ENCODE data around the gene LHX1.

LHX1 gene

GRCh38 chr17:36937001-36937958 is at the start of gene LHX1:
Gene LHX1 (plus strand): TSS chr17:36937475. CDS start chr17:36938198, 723 bp downstream.
- peak within 1 kb of the TSS; percentile 50; the same call in 1 of the 2 replicates for H3K27ac ChIP-seq
- no peak for TF ChIP-seq CTCF (conservative IDR thresholded peaks at IDR 0.05)

DNA sequence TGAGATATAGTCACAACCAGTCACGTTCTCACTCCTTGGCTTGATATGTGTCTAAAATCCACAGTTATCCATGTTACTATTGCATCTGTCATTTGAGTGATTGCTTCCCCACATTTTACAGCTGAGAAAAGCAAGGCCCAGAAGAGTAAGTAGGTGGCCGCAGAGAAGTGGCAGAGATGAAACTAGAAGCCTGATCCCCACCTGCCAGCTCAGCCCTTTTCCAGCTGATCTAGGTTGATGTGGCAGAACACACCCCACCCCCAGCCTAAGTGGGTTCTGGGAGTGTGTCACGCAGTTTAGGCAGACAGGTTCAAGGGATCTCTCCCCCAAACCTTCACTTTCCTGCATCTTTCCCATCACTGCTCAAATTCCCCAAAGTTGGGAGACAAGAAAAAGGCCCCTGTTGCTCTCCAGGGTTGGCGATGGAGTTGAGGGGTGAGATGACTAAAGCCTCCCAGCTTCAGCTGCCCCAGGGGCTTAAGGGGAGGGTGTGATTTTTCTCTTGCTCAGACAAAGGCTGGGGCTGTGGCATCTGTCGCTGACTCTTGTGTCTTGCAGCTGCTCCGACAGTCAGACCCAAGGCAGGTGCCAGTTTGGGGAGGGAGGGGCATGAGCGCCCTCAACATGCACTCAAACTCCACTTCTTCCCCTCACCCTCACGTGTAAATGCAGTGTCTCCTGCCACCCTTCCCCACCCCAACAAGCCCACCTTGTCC is 48.9 kb upstream of the LHX1 start:
- TF ChIP-seq CTCF (conservative IDR thresholded peaks at IDR 0.05), result no peak
- H3K27ac ChIP-seq, result no peak overlapping the region

DNA sequence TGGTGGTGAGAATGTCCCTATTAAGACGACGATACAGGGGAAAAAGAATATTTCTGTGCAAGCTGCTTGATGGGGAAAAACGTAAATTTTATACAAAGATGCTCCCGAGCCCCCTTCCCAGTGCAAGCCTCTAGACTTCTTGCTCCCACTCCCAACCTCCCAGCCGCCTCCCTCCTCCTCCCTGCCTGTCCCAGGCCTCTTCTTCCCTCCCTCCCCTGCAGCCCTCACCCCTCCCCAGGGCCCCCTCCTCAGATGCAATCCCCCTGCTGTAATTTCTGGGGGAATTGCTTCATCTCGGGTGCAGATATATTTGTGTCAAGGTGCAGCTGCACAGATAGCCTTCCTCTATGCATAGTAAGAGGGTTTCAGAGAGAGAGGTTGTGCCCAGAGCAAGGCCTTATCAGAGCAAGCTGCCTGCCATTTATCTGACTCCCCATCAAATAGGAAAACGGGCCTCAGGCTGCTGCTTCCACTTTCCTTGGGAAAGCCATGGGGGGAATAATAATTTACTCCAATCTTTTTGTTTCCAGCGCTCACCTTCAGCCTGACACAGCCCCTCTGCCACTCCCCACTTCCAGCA is 47.4 kb upstream of the LHX1 start:
- TF ChIP-seq CTCF (conservative IDR thresholded peaks at IDR 0.05), result no peak
- no peak overlapping the region for H3K27ac ChIP-seq

GRCh38 chr17:36890398-36891168 is 46.7 kb upstream of the LHX1 start:
- no peak for TF ChIP-seq CTCF (conservative IDR thresholded peaks at IDR 0.05)
- no peak overlapping the region for H3K27ac ChIP-seq

DNA sequence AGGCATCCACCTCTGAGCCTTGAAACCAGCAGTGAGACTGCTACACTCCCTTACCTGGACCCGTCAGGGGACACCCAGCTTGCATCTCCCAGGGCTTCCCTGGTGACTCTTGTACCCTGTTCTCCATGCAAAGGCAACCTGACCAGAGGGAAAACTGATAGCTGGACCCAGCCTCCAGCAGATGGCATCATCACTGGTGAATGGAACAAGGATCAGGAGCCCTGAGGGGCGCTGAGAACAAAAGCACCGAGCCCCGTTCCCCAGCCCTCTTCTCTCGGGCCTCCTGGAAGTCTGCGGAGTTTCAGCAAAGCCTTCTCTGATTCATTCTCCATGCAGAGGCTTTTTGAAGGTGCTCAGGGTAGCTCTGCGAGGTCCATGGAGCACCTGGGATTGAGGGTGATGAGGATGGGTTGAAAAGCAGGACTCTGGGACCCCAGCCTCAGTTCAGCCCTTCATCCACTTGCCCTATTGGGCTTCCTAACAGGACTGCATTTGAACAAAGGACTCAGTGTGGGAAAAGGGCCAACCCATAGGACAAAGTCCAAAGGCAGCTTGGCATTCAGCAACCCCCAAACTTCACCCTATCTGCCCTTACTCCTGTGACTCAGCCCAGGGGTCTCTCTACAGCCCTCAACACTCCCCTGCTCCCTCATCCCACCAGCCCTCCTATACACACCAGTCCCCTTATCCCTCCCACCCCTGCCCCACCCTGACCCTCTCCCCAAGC is 45.0 kb upstream of the LHX1 start:
- H3K27ac ChIP-seq, result no peak overlapping the region
- TF ChIP-seq CTCF (conservative IDR thresholded peaks at IDR 0.05), result peak; percentile 25; the same call in 1 of the 2 replicates

DNA sequence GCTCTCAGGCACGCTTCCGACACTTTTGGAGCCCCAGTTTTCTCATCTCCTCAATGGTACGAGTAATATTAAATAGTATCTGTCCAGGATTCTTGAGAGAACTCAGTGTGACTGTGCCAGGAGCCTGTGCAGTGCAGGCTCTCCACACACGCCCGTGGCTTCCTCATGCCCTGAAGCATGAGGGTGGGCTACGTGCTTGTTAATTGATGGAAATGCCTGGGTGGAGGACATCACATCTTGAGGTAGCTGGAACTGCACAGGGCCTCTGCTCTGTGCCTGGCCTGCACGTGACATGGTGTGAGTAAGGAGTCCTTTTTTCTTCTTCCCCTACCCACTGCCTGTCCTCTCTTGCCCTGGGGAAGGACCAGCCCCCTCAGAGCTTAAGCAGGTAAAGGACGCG is 43.1 kb upstream of the LHX1 start:
- H3K27ac ChIP-seq, result no peak overlapping the region
- TF ChIP-seq CTCF (conservative IDR thresholded peaks at IDR 0.05), result no peak

Data from VCaP (cell line).